Measurements from ENCODE around the gene MSTN. TPM values are rescaled to one million over a fixed set of nuclear protein-coding genes. Genes with fewer than 3 reads are reported as not detected.
"Not testable (repeated sequence)": the region's sequence is repeated elsewhere in the genome, so short reads cannot be mapped to it uniquely, and the experiment has no call there.

The MSTN gene
- total RNA-seq, 6 experiments from 2014 or later, result not detected

DNA sequence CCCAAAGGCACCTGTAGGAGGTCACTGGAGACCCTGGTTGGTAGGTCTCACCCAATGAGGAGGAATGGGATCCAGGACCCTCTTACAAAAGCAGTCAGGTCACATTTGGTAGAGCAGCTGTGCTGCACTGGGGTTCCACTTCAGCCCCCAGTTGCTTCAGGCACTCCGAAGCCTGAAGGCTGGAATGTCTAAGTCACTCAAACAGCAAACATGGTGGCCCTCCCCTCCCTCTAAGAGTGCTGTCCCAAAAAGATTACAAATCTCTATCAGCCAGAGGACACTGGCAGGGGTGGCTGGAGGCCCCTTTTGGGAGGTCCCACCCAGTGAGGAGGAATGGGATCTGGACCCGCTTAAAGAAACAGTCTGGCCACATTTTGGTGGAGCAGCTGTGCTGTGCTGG lies 17.7 kb downstream of the MSTN start:
- TF ChIP-seq, protein P1, sequence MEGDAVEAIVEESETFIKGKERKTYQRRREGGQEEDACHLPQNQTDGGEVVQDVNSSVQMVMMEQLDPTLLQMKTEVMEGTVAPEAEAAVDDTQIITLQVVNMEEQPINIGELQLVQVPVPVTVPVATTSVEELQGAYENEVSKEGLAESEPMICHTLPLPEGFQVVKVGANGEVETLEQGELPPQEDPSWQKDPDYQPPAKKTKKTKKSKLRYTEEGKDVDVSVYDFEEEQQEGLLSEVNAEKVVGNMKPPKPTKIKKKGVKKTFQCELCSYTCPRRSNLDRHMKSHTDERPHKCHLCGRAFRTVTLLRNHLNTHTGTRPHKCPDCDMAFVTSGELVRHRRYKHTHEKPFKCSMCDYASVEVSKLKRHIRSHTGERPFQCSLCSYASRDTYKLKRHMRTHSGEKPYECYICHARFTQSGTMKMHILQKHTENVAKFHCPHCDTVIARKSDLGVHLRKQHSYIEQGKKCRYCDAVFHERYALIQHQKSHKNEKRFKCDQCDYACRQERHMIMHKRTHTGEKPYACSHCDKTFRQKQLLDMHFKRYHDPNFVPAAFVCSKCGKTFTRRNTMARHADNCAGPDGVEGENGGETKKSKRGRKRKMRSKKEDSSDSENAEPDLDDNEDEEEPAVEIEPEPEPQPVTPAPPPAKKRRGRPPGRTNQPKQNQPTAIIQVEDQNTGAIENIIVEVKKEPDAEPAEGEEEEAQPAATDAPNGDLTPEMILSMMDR (IDR thresholded peaks at IDR 0.05), result no peak
- no peak overlapping the region for H3K27ac Mint-ChIP-seq
- H3K4me3 Mint-ChIP-seq, result no peak overlapping the region
- no peaks in the 10 kb centered on the region for H3K36me3 Mint-ChIP-seq (ENCODE audit: low read depth)
- DNase-seq, result no peak
- H3K27me3 Mint-ChIP-seq (ENCODE audit: insufficient read depth), result peaks cover 10% of the 10 kb centered on the region; the same call in 1 of the 2 replicates
- H3K4me1 Mint-ChIP-seq (ENCODE audit: low read depth), result no peaks in the 10 kb centered on the region
- H3K9me3 Mint-ChIP-seq, result no peaks in the 10 kb centered on the region

DNA sequence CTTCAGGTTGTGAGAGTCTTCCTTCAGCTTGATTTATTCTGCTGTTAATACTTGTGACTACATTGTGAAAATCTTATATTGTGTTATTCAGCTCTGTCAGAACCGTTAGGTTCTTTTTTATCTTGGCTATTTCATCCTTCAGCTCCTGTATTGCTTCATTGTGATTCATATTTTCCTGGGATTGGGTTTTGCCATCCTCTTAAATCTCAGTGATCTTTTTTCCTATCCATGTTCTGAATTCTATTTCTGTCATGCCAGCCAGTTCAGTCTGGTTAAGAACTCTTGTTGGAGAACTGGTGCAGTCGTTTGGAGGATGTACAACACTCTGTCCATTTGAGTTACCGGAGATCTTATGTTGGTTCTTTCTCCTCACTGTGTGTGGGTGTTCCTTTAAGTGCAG lies 19.1 kb downstream of the MSTN start:
- TF ChIP-seq, protein P1 (IDR thresholded peaks at IDR 0.05), result no peak
- DNase-seq, result no peak
- no peaks in the 10 kb centered on the region for H3K36me3 Mint-ChIP-seq (ENCODE audit: low read depth)
- no peak overlapping the region for H3K4me3 Mint-ChIP-seq
- no peak overlapping the region for H3K27ac Mint-ChIP-seq
- H3K4me1 Mint-ChIP-seq (ENCODE audit: low read depth), result no peaks in the 10 kb centered on the region
- H3K27me3 Mint-ChIP-seq (ENCODE audit: insufficient read depth), result peaks cover 10% of the 10 kb centered on the region; the same call in 1 of the 2 replicates
- H3K9me3 Mint-ChIP-seq, result no peaks in the 10 kb centered on the region

DNA sequence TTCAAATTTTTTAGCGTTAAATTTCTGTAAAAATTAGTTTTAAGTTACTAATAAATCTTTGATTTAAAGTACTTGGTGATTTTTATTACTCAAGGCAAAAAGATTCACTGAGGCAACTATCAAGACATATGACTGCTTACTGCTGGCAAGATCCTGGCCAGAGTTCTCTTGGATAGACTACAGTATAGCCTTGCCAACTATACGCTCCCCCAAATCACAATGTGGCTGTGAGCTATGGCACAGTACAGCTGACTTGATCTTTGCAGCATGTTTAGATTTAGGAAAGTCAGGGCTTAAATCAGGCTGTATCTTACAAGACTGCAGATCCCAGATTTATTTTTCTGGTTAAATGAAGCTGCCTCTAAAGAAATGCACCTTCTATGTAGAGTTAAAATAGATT lies 26.5 kb downstream of the MSTN start:
- TF ChIP-seq, protein P1 (IDR thresholded peaks at IDR 0.05), result no peak
- Mint-ChIP-seq H3K27ac (no peak overlapping the region), H3K9me3 (no peaks in the 10 kb centered on the region), H3K36me3 (ENCODE audit: low read depth) (no peaks in the 10 kb centered on the region), H3K4me1 (ENCODE audit: low read depth) (no peaks in the 10 kb centered on the region), H3K4me3 (no peak overlapping the region), H3K27me3 (ENCODE audit: insufficient read depth) (no peaks in the 10 kb centered on the region)
- no peak for DNase-seq

DNA sequence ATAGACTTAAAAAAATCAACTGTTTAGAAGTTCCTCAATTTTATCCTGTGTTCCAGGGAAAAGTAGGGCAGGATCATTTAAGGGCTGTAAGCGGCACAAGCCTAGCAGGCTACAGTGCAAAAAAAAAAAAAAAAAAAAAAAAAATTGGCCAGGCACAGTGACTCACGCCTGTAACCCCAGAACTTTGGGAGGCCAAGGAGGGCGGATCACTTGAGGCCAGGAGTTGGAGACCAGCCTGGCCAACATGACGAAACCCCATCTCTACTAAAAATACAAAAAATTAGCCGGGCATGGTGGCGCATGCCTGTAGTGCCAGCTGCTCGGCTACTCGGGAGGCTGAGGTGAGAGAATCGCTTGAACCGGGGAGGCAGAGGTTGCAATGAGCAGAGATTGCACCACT lies 28.1 kb downstream of the MSTN start:
- not testable (repeated sequence) for H3K27ac Mint-ChIP-seq; H3K4me1 Mint-ChIP-seq (ENCODE audit: low read depth); H3K4me3 Mint-ChIP-seq; H3K36me3 Mint-ChIP-seq (ENCODE audit: low read depth); H3K9me3 Mint-ChIP-seq; H3K27me3 Mint-ChIP-seq (ENCODE audit: insufficient read depth); DNase-seq

DNA sequence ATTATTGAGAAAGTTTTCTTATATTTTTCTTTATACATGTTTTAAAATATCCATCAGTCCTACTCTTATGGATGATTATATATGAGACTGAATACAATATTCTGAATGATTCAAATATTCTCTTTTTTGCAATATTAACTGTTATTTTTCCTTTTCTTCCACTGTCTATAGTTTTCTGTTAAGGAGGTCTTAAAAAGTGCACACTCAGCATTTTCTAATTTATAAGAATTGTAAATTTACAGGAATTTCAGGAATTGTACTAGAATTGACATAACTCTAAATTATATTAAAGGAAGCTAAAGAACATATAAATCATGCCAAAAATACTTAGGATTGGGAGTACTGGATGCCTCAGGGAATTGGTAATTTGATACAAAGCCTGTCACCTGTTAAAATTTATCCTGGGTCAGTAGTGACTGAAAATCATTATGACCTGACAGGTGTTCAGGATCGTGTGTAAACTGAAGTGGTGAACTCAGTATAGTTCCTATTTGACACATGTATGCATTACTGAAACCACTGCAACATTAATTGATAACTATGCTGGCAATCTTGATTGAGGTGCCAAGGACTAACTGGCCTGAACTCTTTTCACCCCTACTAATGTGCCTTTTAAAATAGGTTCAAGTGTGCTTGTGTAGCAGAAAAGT lies 30.4 kb downstream of the MSTN start:
- H3K4me1 Mint-ChIP-seq (ENCODE audit: low read depth), result no peaks in the 10 kb centered on the region
- no peaks in the 10 kb centered on the region for H3K9me3 Mint-ChIP-seq
- TF ChIP-seq, protein P1 (IDR thresholded peaks at IDR 0.05), result no peak
- no peaks in the 10 kb centered on the region for H3K36me3 Mint-ChIP-seq (ENCODE audit: low read depth)
- H3K27ac Mint-ChIP-seq, result no peak overlapping the region
- H3K4me3 Mint-ChIP-seq, result no peak overlapping the region
- no peak for DNase-seq
- no peaks in the 10 kb centered on the region; the same call in 1 of the 2 replicates for H3K27me3 Mint-ChIP-seq (ENCODE audit: insufficient read depth)

DNA sequence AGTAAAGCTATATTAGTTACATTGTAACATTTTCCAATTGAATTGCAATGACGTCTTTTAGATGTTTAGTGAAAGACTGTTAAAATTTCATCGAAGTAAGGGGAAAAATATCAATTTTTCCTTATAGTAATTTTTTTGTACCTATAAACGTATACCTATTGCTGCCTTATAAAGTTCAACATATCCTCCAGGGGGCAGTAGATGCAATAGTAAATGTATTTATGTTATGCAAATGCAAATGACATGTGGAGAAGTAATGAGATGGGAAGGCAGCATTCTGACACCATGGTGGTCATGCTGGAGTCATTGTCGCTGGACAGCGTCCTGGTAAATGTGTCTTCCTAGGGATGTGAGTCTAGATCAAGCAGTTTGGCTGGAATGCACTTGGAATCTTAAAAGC lies 38.7 kb downstream of the MSTN start:
- Mint-ChIP-seq H3K27ac (no peak overlapping the region), H3K4me3 (no peak overlapping the region), H3K27me3 (ENCODE audit: insufficient read depth) (peaks cover 9% of the 10 kb centered on the region), H3K9me3 (peaks cover 1% of the 10 kb centered on the region; the same call in 1 of the 2 replicates), H3K36me3 (ENCODE audit: low read depth) (no peaks in the 10 kb centered on the region), H3K4me1 (ENCODE audit: low read depth) (no peaks in the 10 kb centered on the region)
- TF ChIP-seq, protein P1 (IDR thresholded peaks at IDR 0.05), result peak; percentile 81
- DNase-seq, result peak; percentile 41

Data from HFFc6 (cell line).